GM20431 (cell line): ENCODE data around the gene ULK1.

Experiments
- in situ Hi-C: fragments of 300-500 bp; cut with MseI, MboI; formaldehyde crosslinking; loops from one replicate; pipeline ENCODE4 v1.15.0; 2020; ENCODE audit warnings: low sequenced_read_pairs; ENCODE audit not compliant: unreplicated experiment

ULK1 gene

GRCh38 chr12:131917711-131918306 lies 23.4 kb downstream of the ULK1 start:
- in situ Hi-C loops: no loop called here

DNA sequence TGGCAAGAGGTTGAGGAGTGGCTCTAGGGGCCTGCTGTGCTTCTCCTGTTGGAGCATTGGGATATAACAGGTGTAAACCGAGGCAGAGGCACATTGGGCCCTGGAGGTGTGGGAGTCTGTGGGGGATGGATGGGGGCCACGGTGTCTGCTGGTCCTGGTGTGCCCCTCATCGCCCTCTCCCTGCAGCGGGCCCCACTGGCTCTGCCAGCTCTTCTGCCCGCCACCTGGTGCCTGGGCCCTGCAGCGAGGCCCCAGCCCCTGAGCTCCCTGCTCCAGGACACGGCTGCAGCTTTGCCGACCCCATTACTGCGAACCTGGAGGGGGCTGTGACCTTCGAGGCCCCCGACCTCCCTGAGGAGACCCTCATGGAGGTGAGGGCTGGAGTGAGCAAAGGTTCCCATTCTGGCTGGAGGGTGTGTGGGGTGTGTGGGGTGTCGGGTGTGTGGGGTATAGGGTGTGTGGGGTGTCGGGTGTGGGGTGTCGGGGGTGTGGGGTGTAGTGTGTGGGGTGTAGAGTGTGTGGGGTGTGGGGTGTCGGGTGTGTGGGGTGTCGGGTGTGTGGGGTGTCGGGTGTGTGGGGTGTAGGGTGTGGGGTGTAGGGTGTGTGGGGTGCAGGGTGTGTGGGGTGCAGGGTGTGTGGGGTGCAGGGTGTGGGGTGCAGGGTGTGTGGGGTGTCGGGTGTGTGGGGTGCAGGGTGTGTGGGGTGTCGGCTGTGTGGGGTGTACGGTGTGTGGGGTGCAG lies 24.1 kb downstream of the ULK1 start:
- in situ Hi-C loops: no loop called here

DNA sequence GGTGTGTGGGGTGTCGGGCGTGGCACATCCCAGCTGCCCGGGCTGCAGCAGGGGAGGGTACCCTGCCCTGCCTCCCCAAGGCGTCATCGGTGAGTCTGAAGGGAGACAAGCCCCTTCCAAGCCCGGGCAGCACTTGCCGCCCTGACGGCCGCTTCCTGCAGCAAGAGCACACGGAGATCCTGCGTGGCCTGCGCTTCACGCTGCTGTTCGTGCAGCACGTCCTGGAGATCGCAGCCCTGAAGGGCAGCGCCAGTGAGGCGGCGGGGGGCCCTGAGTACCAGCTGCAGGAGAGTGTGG lies 24.6 kb downstream of the ULK1 start:
- in situ Hi-C loops: no loop called here

- in situ Hi-C loops: no loop called here
Measured at GRCh38 chr12:131919366-131920156, 25.1 kb downstream of the ULK1 start.

DNA sequence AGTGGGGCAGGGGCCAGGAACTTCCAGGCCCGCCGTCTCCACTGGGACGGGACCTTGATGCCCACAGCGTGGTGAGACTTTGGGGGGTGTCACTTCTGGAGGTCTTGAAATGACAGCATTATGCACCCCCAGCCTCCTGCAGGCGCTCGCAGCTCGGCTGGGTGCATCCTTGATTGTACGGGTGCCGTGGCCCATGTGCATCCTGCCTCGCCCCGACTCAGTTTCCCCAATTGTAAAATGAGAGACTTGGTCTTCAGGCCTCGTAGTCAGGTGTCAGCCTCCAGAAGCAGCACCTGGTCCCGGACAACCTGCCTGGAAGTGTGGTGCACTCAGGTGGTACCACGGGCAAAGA lies 25.7 kb downstream of the ULK1 start:
- in situ Hi-C loops: no loop called here

GRCh38 chr12:131920902-131921840 lies 26.7 kb downstream of the ULK1 start:
- in situ Hi-C loops: no loop called here

DNA sequence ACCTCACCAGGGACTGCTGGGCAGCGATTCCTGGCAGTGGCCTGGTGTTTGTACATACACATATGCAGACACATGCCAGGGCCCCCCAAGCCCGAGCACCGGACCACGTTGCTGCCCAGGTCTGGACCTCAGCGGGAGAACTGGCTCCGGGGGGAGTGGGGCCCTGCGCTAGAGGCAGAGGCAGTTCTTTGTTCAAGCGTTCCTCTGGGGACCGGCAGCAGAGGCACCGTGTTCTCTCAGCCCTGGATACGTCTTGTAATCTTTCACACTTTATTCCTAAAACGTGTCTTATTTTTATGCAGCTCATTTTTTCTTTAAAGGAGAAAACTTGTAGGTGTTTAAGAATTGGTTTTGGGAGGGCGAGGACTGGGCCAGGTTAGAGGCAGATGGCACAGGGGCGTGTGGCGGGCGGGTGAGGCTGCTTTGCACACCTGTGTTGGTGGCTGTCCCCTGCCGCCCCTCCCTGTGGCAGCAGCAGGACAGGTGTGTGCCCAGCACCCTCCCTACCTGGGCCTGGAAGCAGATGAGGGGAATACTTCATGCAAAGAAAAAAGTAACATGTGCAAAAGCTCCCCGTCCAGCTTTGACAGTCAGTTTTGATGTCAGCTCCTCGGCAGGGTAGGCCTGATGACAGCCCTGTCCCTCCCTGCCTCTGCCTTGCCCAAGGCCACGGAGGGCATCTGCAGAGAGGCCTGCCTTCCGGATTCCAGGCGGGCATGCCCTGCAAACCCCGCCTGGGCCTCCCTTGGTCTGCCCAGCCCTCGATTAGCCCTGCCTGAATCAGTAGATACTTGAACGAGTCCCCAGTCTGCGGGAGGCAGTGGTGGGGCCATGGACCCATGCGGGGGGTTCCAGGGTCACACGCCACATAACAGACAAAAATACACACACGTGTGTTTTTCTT lies 27.7 kb downstream of the ULK1 start:
- in situ Hi-C loops: no loop called here

DNA sequence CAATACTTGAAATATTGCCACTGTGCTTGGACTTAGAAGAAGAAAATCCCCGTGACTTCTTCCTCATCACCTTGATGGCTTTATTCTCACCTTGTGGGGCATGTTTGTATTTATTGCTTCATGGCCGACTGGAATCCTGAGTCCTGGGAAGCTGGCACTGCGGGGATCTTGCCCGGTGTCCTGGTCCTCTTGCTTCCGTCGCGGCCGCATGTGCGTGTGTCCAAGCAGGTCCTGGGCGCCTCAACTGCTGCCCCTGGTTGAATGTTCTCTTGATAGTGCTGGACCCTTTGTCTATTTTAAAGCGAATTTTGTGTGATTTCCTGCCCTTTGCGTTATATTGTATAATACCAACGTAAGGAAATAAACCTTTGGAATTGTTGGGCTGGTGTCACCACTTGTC lies 28.4 kb downstream of the ULK1 start:
- in situ Hi-C loops: no loop called here

GRCh38 chr12:131923260-131923659 lies 28.8 kb downstream of the ULK1 start:
- in situ Hi-C loops: no loop called here

DNA sequence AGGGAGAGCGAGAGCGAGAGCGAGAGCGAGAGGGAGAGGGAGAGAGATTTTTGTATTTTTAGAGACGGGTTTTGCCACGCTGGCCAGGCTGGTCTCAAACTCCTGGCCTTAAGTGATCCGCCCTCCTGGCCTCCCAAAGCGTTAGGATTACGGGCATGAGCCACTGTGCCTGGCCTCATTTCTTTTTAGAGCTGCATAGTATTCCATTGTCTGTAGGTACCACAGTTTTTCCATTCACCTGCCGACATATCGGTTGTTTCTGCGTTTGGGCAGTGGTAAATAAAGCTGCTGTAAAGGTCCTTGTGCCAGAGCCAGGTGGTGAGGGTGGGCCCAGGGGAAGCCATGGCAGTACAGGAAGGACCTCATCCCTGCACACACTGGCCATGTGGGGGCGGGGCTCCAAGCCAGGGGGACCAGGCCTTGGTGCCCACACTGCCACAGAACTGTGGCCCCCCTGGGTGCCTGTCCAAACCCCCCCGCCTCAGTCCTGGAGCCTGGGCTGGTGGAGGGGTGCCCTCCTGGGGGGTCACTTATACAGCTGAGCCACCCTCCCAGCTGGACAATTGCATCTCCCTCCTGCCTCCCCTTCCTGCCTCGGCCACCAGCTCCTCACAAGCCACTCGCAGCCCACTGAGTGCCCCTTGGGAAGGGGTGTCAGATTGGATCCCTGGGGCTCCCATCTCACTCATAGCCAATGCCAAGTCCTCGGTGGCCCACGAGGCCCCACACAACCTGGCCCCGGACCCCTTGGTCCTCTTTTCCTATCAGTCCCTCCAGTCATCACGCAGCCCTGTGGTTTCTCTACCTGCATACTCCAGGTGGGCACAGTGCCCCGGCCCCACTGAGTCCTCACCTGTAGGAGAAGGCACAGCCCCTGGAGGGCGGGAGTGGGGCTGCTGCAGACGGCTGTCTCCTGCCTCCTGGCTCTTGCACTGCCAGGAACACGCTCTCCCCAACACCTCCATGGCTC lies 33.0 kb downstream of the ULK1 start:
- in situ Hi-C loops: no loop called here

DNA sequence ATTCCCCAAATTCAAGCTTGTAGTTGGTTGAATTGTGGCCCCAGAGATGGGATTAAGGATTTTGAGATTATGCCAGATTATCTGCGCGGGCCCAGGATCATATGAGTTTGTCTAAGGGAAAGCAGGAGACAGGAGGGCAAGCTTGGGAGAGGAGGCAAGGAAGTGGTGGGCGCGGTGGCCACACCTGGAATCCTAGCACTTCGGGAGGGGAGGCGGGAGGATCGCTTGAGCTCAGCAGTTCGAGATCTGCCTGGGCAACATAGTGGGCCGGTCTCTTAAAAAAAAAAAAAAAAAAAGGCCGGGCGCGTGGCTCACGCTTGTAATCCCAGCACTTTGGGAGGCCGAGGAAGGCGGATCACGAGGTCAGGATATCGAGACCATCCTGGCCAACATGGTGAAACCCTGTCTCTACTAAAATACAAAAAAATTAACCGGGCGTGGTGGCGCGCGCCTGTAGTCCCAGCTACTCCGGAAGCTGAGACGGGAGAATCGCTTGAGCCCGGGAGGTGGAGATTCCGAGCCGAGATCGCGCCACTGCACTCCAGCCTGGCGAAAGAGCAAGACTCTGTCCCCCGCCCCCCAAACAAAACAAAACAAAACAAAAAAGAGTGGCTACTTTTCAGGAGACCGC lies 33.8 kb downstream of the ULK1 start:
- in situ Hi-C loops: no loop called here

DNA sequence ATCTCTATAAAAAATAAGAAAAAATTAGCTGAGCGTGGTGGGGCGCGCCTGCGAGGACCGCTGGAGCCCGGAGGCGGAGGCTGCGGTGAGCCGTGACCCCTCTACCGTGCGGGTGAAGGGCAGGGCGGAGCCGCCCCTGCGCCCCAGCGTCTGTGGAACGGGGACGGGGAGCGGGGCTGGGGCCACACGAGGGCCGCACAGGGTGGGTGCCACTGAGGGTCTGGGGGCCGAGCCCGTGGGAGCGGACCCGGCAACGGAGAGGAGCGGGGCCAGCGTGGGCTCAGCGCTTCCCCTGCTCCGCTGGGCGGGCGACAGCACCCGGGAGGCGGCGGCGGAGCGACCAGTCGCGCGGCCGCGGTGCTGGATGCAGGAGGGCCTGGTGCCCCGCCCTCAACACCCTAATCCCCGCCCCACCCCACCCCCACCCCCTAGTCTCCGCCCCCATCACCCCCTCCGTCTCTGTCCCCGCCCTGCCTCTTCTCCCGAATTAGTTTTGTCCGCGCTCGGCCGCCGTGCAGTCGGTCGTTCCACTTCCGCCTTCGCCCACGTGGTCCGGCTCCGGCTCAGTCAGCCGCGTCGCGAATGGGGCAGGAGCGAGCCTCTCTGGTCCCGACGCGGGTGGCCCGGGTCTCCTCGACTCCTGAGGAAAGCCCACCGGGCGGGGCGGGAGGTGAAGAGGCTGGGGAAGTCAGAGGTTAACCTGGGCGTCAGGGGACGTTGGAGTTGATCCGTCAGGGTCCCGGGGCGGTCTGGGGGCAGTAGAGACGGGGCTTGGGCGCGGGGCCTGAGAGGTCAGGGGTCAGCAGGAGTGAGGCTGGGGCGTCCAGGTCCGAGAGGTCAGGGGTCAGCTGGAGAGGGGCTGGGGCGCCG lies 34.5 kb downstream of the ULK1 start, which contains the start of gene PUS1:
PUS1 (plus strand) TSS at position 566 of the 870 bp plus-strand sequence. CDS start 447 bp downstream, outside the sequence.
- in situ Hi-C loops: no loop called here

DNA sequence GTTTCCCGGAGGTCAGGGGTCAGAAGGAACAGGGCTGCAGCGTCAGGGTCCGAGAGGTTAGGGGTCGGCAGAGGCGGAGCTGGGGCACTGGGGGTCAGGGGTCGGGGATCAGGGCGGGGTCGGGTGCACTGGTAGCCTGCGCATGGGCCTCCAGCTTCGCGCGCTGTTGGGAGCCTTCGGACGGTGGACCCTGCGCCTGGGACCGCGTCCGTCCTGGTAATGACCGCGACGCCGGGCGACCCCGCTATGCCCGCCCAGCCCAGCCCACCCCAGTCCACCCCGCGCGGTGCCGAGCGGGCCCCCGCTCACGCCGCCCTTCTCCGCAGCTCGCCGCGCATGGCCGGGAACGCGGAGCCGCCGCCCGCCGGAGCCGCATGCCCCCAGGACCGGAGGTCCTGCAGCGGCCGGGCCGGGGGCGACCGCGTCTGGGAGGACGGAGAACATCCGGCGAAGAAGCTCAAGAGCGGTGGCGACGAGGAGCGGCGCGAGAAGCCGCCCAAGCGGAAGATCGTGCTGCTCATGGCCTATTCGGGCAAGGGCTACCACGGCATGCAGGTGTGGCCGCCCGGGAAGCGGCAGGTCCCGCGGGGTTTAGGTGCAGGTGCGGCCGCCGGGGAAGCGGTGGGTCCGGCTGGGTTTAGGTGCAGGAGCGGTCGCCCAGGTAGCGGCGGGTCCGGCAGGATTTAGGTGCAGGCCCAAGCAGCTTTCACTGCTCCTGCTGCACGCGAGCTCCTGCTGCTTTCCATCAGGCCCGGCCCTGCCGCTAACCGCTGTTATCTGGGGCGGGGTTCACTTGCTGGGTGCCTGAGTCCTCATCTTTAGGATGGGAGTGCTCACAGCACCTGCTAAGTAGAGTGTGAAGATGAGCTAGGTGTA lies 35.4 kb downstream of the ULK1 start:
- in situ Hi-C loops: loop anchor here (10.0 kb wide), 1 partner anchor 95 kb away; no protein-coding TSS in a partner anchor

DNA sequence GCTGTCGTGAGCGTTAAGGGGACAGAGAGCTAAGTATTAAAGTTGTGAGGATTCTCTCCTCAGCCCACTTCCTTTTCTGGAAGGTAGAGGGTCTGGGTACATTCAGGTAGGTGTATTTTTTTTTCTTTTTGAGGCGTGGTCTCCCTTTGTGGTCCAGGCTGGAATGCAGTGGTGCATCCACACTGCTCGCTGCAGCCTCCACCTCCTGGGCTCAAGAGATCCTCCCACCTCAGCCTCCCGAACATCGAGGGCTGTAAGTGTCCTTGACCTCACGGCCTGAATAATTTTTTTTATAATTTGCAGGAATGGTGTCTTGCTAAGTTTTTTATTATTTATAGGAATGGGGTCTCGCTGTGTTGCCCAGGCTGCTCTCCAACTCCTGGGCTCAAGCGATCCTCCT lies 36.1 kb downstream of the ULK1 start:
- in situ Hi-C loops: loop anchor here (10.0 kb wide), 1 partner anchor 96 kb away; no protein-coding TSS in a partner anchor

- in situ Hi-C loops: loop anchor here (10.0 kb wide), 1 partner anchor 99 kb away; no protein-coding TSS in a partner anchor
Measured at GRCh38 chr12:131933387-131933786, 39.0 kb downstream of the ULK1 start.

GRCh38 chr12:131934535-131934934 lies 40.1 kb downstream of the ULK1 start:
- in situ Hi-C loops: loop anchor here (10.0 kb wide), 1 partner anchor 100 kb away; no protein-coding TSS in a partner anchor
